Airway epithelial cell (primary cell): Measurements from ENCODE around the gene HOXA9. TPM values are rescaled to one million over a fixed set of nuclear protein-coding genes. Genes with fewer than 3 reads are reported as not detected.

Source experiments
- total RNA-seq: library from RNA; depleted of rRNA; stranded (reverse); fragments of >200 nt; gene quantifications from 2 replicates; pipeline ENCODE4 v1.2.3, GENCODE V29; 2015

Gene HOXA9
- total RNA-seq: 0.21 TPM in 1 of 2 replicates, not detected in the other

GRCh38 chr7:27165089-27165995 lies at the start of gene HOXA9:
HOXA9 (minus strand) TSS chr7:27165537; CDS start chr7:27165457, 80 bp downstream.

GRCh38 chr7:27199849-27200760 lies 34.8 kb upstream of the HOXA9 start, which contains the start of gene HOXA13:
HOXA13 (minus strand) TSS chr7:27200091; CDS start chr7:27200077, 14 bp downstream.

GRCh38 chr7:27185013-27185853 lies 19.9 kb upstream of the HOXA9 start, which contains the start of gene HOXA11:
HOXA11 (minus strand) TSS chr7:27185232; CDS start chr7:27185144, 88 bp downstream.

GRCh38 chr7:27173956-27174873 lies 8.9 kb upstream of the HOXA9 start, which contains the start of gene HOXA10:
HOXA10 (minus strand) TSS chr7:27174320; CDS start chr7:27174306, 14 bp downstream.

GRCh38 chr7:27156508-27156898 lies 8.8 kb downstream of the HOXA9 start, which contains the start of gene HOXA7:
HOXA7 (minus strand) TSS chr7:27156675; CDS start chr7:27156545, 130 bp downstream.

GRCh38 chr7:27151931-27152815 lies 13.2 kb downstream of the HOXA9 start, which contains the start of gene HOXA3:
HOXA3 (minus strand) TSS chr7:27152583; CDS start chr7:27110640, 41,943 bp downstream.

GRCh38 chr7:27147199-27148030 lies 17.9 kb downstream of the HOXA9 start, which contains the start of gene HOXA6:
HOXA6 (minus strand) TSS chr7:27147774; CDS start chr7:27147749, 25 bp downstream.

GRCh38 chr7:27143023-27143949 lies 22.1 kb downstream of the HOXA9 start, which contains the start of gene HOXA5:
HOXA5 (minus strand) TSS chr7:27143681; CDS start chr7:27143607, 74 bp downstream.

GRCh38 chr7:27130540-27131389 lies 34.6 kb downstream of the HOXA9 start, which contains the start of gene HOXA4:
HOXA4 (minus strand) TSS chr7:27130757; CDS start chr7:27130733, 24 bp downstream.

Other genes starting within 250 kb of the HOXA9 start
- 0.28 TPM in 1 of 2 replicates, not detected in the other for gene HOXA1, start 69.5 kb downstream of the HOXA9 start, total RNA-seq
- not detected in 2 replicates for gene HOXA2, start 62.9 kb downstream of the HOXA9 start, total RNA-seq
- not detected in 2 replicates for gene HOXA4, start 34.8 kb downstream of the HOXA9 start, total RNA-seq
- gene HOXA5, start 21.9 kb downstream of the HOXA9 start, total RNA-seq: not detected in 2 replicates
- not detected in 2 replicates for gene HOXA6, start 17.8 kb downstream of the HOXA9 start, total RNA-seq
- gene HOXA3, start 13.0 kb downstream of the HOXA9 start, total RNA-seq: not detected in 2 replicates
- not detected in 2 replicates for gene HOXA7, start 8.9 kb downstream of the HOXA9 start, total RNA-seq
- gene HOXA10, start 8.8 kb upstream of the HOXA9 start, total RNA-seq: not detected in 2 replicates
- gene HOXA11, start 19.7 kb upstream of the HOXA9 start, total RNA-seq: not detected in 2 replicates
- gene HOXA13, start 34.6 kb upstream of the HOXA9 start, total RNA-seq: not detected in 2 replicates
- not detected in 2 replicates for gene EVX1, start 77.3 kb upstream of the HOXA9 start, total RNA-seq